K562 (cell line): ENCODE measurements around the gene THUMPD2. TPM values are rescaled to one million over a fixed set of nuclear protein-coding genes. Genes with fewer than 3 reads are reported as not detected.

Experiments used
- DEAF1 ChIP-seq: fragments of 450-650 bp; formaldehyde crosslinking; IDR thresholded peaks from 2 replicates; pipeline ENCODE4 v1.4.0; 2020; ENCODE audit warnings: mild to moderate bottlenecking, moderate library complexity
- PYGO2 ChIP-seq: fragments of 450-650 bp; IDR thresholded peaks from 2 replicates; pipeline ENCODE4 v1.6.1; 2016; ENCODE audit warnings: mild to moderate bottlenecking, missing genetic modification characterization, moderate library complexity, missing compliant biosample characterization
- SMARCA5 ChIP-seq: fragments of 450-650 bp; IDR thresholded peaks from 2 replicates; pipeline ENCODE4 v1.6.1; 2016
- TCF7 ChIP-seq: sonication (generic); IDR thresholded peaks from 2 replicates; pipeline ENCODE4 v1.6.1; 2016; ENCODE audit warnings: antibody characterized with exemption, borderline replicate concordance
- ZNF318 ChIP-seq, 2 experiments: fragments of 450-650 bp; IDR thresholded peaks; 2 replicates each; pipeline ENCODE4 v1.6.1; 2016; ENCODE audit warnings: mild to moderate bottlenecking in 2 of 2, borderline replicate concordance in 1 of 2, low read depth in 1 of 2, moderate library complexity in 1 of 2
- polyA plus RNA-seq, 8 experiments: library from polyadenylated mRNA; depleted of rRNA in 4 of 8; stranded (reverse) in 5 of 8; unstranded in 3 of 8; fragments of >200 nt; fragmentation: Nextera tagmentation in 2 of 8; fragmentation: Illumina TruSeq in 1 of 8; extraction: Ambion mirVana in 2 of 8; extraction: Trizol in 1 of 8; gene quantifications; 2 replicates each; pipeline versions ENCODE4 v1.2.1 to v1.2.3, GENCODE V29; 2011 to 2014; ENCODE audit warnings: inconsistent platforms in 1 of 8, missing spikeins in 1 of 8
- total RNA-seq, 7 experiments: library from RNA; depleted of rRNA in 6 of 7; stranded (reverse); fragments of >200 nt in 6 of 7; fragmentation: Illumina TruSeq in 2 of 7; extraction: Trizol in 2 of 7; gene quantifications; 2 replicates each; pipeline versions ENCODE4 v1.2.1 to v1.2.3, GENCODE V29; 2011 to 2021; ENCODE audit warnings: low replicate concordance in 1 of 7

THUMPD2 gene
- total and polyA plus RNA-seq, 9 of the 15 experiments (the other 6 are each of a cell fraction or from before 2014, with no cell fraction given), result 9.6 to 40.4 (median 24.0) TPM

GRCh38 chr2:39735648-39736047, 43.4 kb downstream of the THUMPD2 start (continued):
- no peak for TF ChIP-seq DEAF1 (CRISPR knock-in tag)
- no peak for TF ChIP-seq PYGO2 (tag)
- TF ChIP-seq TCF7, result no peak
- TF ChIP-seq ZNF318 (IDR thresholded peaks at IDR 0.05; ENCODE audit: borderline replicate concordance in 1 of 2, low read depth in 1 of 2), result no peak
- no peak for TF ChIP-seq SMARCA5
